ENCODE results near the gene RNF157.
A peak's percentile ranks its signal among the peaks of the same experiment; 100 is the strongest.

Gene RNF157

DNA sequence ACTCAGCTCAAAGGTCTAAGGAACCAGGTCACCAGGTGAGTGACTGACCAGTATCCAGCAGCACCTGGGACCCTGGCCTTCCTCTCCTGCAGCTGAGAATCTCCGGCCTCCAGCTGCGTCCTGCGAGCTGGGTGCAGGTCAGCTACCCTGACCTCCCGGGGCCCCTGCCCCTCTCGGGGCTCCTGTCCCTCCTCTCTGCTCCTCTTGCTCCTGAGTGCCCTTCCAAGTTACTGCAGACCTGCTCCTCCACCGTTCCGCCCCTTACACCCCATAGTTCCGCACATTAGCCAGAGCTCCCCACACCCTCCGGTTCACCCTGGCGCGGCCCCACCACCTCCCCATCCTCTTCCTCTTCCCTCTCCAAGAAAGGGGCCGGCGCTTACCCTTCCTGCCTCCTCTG, 109.8 kb downstream of the RNF157 start:
- FAIRE-seq (no peak), DNase-seq (ENCODE audit: low spot score) (no peak)

DNA sequence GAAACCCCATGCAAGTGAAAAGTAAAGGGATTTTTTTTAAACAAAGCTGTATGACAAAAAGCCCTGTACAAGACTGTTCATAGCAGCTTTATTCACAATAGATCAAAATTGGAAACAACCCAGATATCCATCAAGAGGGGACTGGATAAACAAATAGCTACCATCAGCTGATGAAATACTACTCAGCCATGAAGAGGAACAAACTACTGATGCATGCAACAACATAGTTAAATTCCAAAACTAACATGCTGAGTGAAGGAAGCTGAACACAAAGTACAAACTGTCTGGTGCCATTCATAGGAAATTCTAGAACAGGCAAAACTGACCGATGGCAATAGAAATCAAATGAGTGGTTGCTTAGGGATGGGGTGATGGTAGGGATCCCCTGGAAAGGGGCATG, 114.4 kb downstream of the RNF157 start:
- no peak for FAIRE-seq
- no peak for DNase-seq (ENCODE audit: low spot score)

DNA sequence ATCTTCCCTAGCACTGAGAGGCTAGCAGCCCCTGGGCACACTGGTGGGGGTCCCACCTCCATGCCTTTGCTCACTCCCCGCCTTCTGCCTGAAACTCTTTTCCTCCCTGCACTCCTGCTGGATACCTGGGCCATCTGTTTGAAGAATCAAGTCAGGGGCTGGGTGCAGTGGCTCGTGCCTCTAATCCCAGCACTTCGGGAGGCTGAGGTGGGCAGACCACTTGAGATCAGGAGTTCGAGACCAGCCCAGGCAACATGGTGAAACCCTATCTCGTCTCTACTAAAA, 115.0 kb downstream of the RNF157 start:
- FAIRE-seq (no peak), DNase-seq (ENCODE audit: low spot score) (no peak)

DNA sequence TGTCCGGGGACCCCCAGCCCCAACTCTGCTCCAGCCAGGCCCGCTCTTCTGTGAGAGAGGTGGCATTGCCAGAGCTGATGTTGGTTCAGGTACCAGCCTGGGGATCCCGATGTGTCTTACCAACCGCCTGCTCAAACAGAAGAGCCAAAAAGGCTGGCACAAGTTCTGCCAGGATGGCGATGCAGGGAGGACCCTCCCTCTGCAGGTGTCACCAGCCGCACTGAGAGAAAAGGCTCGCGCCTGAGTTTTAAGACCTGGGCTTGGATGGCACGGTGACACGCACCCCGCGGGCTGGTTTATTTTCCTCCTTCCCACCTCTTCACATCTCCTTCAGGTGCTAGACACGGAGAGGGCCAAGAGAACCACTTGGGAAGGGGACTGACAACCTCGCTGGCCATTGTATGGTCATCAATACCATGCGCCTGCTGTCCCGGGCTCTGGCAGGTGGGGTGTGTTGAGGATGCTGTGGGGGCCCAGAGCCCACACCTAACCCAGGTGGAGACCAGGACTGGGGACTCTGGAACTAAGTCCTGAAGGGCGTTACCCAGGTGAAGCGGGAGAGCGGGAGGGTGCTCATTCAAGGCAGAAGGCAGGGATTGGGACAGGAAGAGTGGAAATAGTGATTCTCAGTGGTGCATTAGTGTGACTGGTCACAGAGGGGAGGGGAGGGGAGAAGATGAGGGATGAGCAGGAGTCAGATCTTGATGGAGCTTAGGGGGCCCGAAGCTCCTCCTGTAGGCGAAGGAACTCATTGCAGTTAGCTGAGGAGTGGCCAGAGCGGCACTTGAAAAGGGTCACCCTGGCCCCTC, 115.5 kb downstream of the RNF157 start:
- FAIRE-seq (no peak), DNase-seq (ENCODE audit: low spot score) (no peak)

DNA sequence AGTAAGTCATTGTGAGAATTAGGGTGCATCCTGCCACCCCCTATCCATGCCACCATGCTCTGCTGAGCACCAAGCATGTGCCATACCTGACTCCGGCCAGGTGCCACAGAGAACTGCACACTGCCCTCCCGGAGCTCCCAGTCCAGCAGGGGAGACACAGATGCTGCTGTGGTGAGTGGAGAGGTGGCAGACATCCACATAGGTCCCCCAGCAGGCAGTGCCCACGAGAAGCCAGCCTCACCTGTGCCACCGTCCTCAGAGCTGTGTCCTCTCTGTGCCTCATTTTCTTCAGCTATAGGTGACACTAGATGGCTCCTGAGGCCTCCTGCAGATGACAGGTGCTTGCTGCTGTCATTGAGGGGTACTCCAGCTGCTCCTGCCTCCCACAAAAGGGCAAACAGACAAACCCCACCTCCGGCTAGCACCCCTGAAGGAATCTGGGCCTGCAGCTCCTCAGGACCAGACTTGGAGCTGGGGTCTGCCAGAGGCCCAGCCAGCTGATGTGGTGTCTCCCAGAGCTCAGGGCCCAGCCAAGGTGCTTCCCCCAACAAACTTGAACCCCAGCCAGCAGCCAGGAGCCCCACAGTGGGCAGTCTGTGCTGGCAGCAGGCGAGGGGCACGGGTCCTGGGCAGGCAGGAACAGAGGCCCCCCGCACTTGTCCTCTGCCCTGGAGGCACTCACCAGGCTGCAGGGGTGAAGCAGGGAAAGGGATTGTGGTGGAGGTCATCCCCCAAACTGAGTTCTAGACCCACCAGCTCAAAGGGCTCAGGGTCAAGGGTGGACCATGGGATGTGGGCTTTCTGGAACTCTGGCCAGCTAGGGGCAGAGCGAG, 116.3 kb downstream of the RNF157 start:
- FAIRE-seq (no peak), DNase-seq (ENCODE audit: low spot score) (no peak)

DNA sequence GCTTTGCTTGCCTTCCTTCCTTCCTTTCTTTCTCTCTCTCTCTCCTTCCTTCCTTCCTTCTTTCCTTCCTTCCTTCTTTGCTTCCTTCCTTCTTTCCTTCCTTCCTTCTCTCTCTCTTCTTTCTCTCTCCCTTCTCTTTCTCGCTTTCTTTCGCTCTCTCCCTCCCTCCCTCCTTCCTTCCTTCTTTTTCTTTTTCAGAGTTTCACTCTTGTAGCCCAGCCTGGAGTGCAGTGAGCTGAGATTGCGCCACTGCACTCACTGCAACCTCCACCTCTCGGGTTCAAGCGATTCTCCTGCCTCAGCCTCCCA, 117.1 kb downstream of the RNF157 start:
- DNase-seq (ENCODE audit: low spot score) (no peak), FAIRE-seq (no peak)

DNA sequence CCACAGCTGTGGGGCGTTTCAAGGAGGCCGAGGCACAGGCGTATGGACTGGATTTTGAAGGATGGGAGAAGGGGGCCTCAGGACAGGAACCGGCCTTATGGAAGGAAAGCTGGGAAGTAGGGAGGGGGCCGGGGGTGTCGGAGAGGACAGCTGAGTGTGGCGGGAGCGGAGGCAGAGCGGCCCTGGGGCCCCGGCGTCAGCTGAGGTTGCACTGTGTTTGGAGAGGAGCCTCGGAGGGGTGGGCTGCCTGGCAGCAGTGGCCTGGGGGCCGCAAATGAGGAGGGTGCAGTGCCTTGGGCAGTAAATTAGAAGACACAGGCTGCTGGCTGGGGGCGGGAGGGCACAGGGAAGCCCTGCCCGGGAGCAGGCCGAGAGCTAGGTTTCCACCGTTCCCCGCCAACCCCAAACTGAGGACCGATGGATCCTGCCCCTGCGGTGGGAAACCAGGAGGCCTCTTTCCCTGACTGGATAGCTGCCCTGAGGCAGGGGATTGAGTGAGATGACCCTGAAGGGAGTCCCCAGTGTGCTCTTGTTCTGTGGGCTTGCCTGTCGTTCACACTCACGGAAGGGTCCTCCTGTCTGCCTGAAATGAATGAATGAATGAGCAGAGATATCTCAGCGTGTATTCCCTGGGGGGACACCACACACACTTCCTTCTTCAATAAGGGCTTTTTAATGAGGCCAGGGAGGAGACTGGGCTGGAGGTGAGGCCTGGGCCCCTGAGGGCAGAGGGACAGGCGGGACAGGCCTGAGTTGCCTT, 117.7 kb downstream of the RNF157 start:
- FAIRE-seq (no peak), DNase-seq (ENCODE audit: low spot score) (no peak)

DNA sequence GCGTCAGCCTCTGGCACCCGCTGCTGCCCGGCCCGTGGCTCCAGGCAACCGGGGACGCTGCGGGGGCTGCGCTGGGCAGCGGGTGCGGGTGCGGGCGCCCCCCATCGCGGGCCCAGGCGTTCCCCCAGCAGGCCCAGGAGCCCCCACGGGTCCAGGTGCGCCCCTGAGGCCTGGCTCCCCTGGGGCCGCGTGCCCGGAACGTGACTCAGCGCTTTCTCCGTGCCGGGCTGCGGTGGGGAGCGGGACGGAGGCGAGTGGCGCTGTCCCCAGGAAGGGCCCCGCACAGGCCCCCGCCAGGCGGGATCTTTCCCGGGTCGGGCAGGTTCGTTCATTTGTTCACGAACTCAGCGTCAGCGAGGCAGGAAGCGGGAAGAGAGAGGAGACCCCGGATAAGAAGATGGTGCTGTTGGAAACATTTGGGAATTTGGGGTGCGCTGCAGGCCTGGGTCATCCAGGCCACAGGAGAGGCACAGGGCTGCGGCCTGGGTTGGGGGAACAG, 118.3 kb downstream of the RNF157 start:
- FAIRE-seq (no peak), DNase-seq (ENCODE audit: low spot score) (no peak)

DNA sequence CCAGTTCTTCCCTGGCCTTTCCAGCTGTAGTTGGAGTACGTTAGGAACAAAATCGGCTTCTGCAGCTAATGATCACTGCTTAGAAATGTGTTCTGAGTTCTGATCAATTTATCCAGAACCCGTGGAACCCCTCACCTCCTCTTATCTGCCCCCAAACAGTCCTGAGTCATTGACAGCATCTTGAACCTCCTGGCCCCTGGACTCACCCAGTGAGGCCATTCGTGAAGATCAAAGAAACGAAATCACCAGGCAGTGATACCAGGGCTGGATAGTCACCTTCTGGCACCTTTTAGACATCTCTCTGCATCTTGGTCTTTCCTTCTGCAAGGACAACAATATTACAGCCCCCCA, 119.7 kb downstream of the RNF157 start:
- no peak for FAIRE-seq
- DNase-seq (ENCODE audit: low spot score): no peak

DNA sequence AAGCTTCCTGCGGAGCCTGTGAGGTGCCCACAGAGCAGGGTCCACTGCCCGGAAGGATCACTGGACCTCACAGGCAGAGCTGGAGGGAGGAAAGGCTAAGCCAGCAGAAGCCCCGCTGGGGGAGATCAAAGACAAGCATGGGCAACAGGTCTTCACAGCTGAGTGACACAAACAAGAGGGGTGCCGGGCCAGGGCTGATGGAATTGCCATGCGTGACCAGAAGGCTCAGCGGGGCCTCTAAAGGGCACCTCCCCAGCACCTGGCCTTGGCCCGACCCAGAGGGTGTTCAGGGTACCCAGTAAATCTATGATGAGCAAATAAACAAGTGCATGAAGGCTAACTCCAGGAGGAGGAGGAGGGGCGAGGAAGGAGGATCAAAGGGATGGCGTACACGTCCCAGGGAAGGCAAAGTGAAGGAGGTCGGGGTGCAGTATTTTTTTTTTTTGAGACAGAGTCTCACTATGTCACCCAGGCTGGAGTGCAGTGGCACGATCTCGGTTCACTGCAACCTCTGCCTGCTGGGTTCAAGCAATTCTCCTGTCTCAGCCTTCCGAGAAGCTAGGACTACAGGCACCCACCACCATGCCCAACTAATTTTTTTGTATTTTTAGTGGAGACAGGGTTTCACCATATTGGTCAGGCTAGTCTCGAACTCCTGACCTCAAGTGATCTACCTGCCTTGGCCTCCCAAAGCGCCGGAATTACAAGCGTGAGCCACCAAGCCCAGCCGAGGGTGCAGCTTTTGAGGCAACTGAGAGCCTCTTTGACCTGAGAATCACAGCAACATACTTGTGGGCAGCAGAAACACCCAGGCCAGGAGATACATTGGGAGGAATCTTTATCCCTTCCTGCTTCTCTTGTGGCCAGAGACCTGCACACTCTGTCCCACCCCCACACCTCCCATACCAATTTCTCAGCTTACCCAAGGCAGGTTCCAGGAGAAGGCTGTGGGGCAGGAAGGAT, 120.6 kb downstream of the RNF157 start:
- FAIRE-seq (no peak), DNase-seq (ENCODE audit: low spot score) (no peak)

DNA sequence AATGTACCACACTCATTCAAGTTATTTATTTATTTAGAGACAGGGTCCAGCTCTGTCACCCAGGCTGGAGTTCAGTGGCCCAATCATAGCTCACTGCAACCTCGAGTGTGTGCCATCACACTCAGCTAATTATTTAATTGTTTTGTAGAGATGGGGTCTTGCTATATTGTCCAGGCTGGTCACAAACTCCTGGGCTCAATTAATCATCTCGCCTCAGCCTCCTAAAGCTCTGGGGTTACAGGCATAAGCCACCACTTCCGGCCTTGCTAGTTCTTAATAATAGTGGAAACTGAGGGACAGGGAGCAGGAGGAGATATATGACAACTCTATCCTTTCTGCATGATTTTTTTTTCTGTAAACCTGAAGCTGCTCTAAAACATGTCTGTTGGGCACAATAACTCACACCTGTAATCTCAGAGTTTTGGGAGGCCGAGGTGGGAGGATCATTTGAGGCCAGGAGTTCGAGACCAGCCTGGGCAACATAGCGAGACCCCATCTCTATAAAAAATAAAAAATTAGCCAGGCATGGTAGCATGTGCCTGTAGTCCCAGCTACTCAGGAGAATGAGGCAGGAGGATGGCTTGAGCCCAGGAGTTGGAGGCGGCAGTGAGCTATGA, 125.0 kb downstream of the RNF157 start:
- FAIRE-seq: no peak
- DNase-seq (ENCODE audit: low spot score): no peak

DNA sequence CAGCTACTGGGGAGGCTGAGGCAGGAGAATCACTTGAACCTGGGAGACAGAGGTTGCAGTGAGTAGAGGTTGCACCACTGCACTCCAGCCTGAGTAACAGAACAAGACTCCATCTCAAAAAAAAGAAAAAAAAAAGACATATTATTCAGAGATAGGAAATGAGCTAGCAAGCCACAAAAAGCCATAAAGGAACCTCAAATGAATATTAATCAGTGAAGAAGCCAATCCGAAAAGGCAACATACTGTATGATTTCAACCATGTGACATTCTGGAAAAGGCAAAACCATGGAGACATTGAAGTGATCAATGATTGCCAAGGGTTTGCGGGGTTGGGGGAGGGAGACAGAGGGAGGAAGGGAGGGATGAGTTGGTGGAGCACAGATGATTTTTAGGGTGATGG, 128.3 kb downstream of the RNF157 start:
- no peak for DNase-seq (ENCODE audit: low spot score)
- no peak for FAIRE-seq

DNA sequence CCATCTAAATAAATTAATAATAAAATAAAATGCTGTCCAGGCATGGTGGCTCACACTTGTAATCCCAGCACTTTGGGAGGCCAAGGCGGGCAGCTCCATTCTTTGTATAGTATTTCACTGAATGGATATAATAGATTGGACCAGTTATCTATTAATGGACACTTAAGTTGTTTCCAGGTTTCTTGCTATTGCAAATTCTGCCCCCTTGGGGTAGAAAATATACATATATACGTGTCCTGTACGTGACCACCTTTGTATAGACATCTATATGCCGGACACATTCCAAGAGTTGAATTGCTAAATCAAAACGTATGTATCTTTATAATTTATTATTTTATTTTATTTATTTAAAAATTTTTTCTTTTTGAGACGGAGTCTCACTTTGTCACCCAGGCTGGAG, 132.8 kb downstream of the RNF157 start:
- DNase-seq (ENCODE audit: low spot score) (no peak), FAIRE-seq (no peak)

DNA sequence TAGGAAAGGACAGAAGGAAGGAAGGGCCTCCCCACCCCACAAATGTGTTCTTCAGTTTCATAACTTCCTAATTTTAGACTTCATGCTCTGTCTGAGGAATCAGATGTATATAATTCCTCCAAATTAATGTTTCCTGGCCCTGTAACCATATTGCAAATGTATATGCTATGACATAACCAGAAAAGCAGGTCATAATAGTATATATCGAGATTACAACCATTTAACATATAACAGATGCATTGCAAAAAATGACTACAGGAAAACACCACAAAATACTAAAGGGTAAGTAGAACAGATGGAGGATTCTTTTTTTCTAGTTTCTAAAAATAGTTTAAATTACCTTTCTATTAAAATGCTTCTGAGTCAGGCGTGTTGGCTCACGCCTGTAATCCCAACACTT, 133.6 kb downstream of the RNF157 start:
- FAIRE-seq (no peak), DNase-seq (ENCODE audit: low spot score) (no peak)

DNA sequence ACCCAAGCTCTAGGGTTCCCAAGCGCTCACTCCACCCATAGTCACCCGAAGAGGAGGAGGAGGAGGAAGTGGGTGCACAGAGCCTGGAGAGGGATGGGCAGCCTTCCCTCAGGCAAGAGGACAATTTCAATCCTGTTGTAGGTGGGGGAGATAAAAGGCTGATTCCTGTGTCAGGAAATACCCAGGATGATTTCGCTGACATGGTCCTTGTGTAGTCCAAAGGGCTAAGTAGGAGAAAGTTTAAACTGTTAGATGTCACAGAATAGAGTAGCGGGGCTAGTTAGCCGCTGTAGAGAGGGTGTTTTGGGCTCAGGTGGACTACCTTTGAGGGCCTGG, 135.4 kb downstream of the RNF157 start:
- FAIRE-seq: no peak
- DNase-seq (ENCODE audit: low spot score): no peak

DNA sequence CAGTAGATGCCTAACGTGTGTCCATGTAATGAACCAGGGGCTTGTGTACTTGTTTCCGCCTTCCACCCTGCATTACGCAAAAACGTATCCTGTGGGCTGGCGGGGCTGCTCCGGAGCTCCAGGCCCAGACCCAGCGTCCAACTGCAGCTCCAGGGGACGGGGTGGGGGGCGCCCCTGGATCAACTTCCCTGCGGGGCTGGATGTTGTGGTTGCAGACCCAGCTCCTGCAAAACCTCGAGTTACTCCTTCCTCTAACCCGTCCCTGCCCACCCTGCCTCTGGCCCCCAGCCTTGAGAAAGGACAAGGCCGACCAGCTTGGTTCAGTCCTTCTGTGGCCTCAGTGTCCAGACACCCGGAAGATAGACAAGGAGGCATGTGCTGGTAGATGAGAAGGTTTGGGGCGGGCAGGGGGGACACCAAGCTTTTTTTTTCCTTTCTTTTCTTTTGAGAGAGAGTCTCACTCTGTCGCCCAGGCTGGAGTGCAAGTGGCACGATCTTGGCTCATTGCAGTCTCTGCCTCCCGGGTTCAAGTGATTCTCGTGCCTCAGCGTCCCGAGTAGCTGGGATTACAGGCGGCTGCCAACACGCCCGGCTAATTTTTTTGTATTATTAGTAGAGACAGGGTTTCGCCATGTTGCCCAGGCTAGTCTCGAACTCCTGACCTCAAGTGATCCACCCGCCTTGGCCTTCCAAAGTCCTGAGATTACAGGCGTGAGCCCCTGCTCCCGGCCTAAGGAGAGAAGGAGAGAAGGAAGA, 136.0 kb downstream of the RNF157 start:
- FAIRE-seq: no peak
- DNase-seq (ENCODE audit: low spot score): no peak

DNA sequence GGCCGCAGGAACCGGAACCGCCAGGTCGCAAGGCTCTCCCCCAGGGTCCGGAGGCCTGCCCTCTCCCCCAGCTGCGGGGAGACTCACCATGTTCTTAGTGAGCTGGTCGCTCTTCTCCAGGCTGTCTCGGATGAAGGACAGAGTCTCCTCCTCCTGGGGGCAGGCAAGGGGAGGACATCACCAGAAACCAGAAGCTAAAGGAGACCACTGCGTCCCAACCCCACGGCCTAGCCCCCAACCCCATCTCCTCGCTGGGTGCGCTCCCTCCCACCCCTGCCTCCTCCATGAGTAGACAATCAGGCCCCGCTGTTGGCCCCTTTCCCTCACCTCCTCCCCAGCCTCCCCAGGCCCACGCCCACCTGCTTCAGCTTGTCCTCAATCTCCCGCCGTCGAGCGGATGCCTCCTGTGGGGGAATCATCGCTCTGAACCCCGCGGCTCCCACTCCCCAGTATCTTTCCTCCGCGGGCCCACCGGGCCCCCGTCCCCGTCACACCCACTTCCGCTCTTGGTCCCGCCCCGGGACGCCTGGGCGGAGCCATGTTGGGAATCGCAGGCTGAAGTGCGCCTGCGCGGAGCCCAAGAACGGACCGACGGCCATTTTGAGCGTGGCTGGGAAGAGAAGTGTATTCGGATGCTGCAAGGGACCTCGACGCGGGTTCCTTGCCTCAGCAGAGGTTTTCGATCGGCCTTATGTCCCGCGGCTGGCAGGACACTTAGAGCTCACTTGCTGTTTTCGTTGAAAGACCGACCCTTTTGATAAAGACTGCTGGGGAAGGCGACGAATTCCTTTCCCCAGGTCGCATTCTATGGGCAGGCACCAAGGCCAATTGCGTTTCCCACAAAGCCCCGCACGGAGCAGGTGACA, 136.8 kb downstream of the RNF157 start, which contains the start of gene EXOC7:
Gene EXOC7 (minus strand): TSS at position 514 of the 866 bp plus-strand sequence. CDS start 95 bp downstream, at position 419.
- FAIRE-seq (no peak), DNase-seq (ENCODE audit: low spot score) (peak; percentile 84)

DNA sequence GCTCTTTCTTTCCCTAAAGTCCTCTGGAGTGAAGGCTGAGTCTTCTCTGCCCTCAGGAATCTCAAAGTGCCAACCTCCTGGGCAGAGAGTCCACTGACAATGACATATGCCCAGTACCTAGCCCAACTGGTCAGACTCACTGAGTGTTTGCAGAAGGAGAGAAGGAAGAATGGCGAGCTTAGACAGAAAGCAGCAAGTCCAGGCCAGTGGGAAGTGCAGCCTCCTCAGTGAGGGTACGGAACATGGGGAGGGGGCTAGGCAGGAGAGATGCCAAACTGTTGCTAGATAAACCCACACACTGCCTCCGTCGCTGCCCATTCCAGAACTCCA, 137.4 kb downstream of the RNF157 start:
- FAIRE-seq (no peak), DNase-seq (ENCODE audit: low spot score) (no peak)

DNA sequence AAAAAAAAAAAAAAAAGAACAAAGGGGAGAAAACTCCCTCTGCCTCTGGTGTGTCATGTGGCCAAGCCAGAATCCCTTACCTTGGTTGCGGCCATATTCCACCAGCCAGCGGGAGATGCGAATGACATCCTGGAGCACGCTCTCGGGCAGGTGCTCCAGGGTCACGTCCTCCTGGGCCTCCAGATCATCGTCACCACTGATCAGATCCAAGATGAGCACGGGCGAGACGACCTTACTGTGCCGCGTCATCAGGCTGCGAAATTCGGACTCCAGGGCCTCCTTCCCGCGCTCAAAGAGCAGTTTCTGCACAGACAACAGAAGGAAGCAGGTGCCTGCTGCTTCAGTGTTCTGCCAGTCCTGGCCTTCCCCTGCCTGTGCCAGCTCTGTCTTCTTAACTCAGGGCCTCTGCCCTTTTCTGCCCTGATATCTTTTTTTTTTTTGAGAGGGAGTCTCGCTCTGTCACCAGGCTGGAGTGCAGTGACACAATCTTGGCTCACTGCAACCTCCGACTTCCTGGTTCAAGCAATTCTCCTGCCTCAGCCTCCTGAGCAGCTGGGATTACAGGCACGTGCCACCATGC, 142.5 kb downstream of the RNF157 start:
- FAIRE-seq (no peak), DNase-seq (ENCODE audit: low spot score) (no peak)

Measured in RCC 7860 (cell line).